Fibroblast of skin of abdomen (primary cell): Measurements from ENCODE around the gene ARHGAP15.

Experiments used
- DNase-seq: peaks from one replicate; pipeline ENCODE4 v3.0.0-alpha.2; 2013

ARHGAP15 gene

GRCh38 chr2:143146366-143146765, 17.1 kb downstream of the ARHGAP15 start:
- no peak for DNase-seq

DNA sequence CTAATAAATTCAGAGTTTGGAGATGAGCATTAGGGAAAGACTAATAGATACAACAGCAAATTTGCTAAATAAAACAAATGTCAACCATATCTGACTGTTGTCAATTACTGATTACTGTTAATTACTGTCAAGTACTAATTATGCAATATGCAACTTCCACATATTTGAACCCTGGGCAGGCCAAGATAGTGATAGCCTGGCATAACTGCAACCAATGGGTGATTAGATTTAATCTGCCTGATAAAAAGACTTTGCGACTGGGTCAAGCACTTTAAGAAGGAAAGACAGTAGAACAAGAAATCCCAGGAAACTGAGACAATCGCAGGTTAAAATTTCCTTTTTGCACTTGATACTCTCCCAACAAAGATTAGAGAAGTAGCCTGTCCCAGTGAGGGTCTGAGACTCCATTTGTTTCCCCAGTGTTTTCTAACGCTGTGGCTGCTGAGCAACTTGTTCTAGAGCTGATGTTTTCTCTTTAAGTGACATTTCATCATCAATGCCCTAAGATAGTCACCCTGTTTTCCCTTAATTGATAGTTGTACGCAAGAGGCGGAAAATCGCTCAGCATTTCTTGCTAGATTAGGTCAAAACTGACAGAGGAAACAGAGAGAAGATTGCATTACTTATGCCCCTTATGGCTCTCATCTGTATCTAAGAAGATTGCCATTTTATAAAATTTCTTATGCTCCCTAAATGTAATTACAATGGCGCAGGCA, 17.8 kb downstream of the ARHGAP15 start:
- DNase-seq, result no peak

DNA sequence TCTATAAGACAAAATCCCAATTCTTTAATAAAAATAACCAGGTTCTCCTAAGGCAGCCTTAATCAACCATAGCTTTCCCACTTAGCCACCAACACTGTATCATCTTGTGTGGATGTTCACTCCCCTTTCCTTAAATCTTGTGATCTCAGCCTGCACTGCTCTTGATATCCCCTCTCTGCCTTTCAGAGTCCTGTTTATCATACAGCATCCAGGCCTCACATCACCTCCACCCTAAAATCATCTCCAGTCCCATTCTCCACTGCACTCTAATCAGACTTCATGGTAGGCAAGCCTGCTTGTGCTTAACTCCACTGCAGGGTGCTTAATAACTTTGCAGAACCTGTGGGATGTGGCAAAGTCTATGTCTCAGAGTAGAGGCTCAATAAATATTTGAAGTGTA, 18.8 kb downstream of the ARHGAP15 start:
- no peak for DNase-seq

- DNase-seq, result no peak
Observed at GRCh38 chr2:143148757-143149156, 19.5 kb downstream of the ARHGAP15 start.

- no peak for DNase-seq
Observed at GRCh38 chr2:143150287-143150686, 21.1 kb downstream of the ARHGAP15 start.

DNA sequence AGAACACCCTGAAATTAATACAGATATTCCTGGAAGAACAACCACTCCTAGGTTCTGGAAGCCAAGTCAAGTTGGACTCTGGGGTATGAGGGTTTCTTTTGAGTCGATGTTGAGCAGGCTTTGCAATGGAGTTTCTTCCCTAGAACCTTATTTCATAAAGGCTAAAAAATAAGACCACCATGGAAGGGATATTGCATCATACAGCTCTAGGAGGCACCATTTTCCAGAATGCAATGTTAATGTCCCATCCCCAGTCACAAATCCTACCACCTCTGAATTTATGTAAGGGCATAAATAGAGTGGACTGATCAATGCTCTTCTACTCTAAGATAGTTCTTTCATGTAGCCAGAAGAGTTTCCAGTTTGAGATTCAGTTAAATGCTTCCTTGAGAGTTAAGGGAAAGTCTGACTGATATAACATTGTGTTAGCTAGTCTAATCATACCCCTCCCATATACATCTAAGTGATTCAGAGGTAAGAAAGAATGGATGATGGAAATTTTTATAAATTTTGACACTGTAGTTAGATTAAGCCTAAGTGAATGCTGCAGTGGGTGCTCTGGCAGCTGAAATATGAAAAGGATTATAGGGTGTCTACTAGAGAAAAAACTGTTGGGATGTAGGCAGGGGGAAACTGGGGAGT, 22.0 kb downstream of the ARHGAP15 start:
- DNase-seq, result no peak

GRCh38 chr2:143152219-143152618, 23.0 kb downstream of the ARHGAP15 start:
- DNase-seq, result no peak

DNA sequence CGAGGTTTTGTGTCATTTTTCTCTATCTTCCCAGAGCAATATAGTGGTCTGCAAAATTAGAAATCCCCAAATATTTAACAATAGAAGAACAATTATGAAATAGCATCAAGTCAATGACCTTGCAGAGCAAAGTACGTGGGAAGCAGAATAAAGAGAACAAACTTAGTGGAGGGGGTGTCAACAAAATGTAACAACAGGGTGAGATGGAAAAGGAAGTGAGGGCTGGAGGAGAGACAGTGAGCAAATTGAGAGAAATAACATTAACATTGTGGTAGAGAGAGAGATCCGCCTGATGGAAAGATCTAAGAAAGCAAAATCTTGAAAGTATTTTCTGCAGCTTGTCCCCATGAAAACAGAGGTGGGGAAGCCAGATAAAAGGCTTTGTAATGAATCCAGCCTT, 23.4 kb downstream of the ARHGAP15 start:
- no peak for DNase-seq

- no peak for DNase-seq
Observed at GRCh38 chr2:143155661-143156060, 26.4 kb downstream of the ARHGAP15 start.

DNA sequence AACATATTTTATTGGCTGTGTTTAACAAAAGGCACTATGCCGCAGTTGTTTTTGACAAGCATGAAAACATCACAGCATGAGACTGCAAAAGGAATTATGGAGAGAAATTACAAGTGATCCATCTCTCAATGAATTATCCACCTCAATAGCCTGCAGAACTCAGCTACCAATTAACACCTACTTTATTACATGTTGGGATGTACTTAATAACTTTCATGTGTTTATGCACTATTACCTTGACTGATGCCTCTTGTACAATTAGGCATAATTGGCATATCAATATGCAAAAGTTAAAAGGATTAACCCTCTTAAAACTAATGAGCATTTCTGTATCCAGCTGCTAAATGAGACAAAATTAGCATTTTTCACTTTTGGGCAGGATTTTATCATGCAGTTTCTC, 27.8 kb downstream of the ARHGAP15 start:
- no peak for DNase-seq

DNA sequence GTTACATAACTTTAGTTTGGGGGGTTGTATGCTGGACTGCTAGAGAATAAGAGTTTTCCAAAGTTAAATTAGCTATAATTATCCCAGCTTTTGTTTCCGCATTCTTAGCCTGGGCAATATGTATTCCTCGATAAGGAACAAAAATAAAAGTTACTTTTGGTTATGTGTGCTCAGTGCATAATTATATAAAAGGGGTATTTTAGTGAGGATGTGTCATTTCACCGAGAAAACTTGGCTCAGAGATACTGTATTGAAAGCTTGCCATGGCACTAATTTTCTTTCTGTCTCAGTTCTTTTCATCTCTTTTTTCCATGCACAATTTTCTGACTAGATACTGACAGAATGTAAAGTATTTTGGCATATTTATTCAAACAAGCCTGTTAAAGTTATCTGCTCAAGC, 28.2 kb downstream of the ARHGAP15 start:
- DNase-seq, result no peak

GRCh38 chr2:143158098-143158497, 28.9 kb downstream of the ARHGAP15 start:
- DNase-seq, result no peak

DNA sequence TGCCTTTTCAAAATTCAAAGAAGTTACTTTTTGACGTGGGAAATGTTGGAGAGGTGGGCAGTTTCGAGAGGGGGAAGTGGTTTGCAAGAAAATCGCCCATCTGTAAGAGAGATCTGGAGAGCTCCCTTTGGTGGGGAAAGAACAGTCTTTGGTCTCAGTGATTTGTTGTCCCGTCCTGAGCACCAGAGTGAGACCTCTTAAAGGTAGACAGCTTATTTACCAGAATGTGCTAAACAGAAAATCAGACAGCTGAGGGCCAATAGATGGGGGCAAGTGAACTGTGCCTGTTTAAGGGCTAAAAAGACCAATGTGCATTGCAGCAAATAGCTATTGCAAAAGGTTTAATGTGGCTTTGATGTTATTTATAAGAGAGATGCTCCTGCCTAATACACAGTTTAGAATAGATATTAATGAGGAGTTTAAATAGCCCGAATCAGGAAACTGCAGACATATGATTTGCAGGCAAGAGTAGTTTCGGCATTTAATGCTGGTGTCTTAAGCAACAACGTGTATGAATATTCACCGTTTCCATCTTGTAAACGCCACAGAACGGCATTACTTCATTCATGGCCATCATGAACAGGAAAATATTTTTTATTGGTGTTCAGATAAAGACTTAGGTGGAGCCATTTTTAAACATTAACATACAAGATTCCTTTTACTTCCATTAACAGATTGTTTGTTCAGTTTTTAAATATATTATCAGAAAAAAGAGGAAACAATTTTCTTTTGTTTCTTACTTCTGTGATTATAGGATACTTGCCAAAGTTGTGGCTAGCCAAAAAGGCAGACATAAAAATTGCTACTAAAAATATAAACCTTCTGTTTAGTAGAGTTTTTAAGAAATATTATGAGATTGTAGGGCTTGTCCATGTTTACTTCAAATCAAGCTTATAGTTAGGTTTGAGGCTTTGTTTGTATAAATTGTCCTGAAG, 29.6 kb downstream of the ARHGAP15 start:
- DNase-seq, result no peak

DNA sequence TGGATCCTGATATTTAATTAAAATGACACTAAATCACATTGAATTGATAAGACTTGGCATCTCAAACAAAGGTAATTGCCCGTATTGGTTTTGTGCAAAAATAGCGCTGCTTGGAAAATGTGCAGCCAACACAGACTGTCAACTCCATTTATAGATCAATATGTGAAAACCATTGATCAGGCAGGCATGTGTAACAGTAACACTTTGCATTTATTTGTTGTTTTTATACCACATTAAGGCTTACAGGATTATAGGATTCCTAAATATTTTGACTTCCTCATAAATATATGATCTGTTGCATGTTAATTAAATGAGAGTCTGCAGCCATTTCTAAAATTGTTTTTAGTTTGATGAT, 30.2 kb downstream of the ARHGAP15 start:
- no peak for DNase-seq

GRCh38 chr2:143160732-143161707, 31.8 kb downstream of the ARHGAP15 start:
- DNase-seq, result no peak

- DNase-seq, result peak; percentile 47
Observed at GRCh38 chr2:143162123-143162837, 33.1 kb downstream of the ARHGAP15 start.

- no peak for DNase-seq
Observed at GRCh38 chr2:143162997-143163396, 33.8 kb downstream of the ARHGAP15 start.

DNA sequence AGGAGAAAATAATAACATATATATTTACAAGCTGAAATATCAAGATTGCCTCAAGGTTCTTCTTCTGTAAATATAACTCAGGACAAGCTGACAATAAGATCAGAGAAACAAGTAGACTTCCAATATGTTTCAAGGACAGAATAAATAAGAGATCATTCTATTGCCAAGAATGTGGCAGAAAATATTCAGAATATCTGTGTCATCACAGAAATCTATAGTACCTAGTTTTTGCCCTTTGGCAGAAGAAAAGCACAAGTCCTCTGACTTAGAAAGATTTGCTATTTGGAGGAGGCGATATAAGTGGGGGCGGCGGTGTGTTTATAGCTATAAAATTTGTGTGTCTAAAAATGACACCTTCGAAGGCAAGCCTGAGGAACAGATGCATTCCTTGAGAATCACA, 34.3 kb downstream of the ARHGAP15 start:
- DNase-seq, result no peak

DNA sequence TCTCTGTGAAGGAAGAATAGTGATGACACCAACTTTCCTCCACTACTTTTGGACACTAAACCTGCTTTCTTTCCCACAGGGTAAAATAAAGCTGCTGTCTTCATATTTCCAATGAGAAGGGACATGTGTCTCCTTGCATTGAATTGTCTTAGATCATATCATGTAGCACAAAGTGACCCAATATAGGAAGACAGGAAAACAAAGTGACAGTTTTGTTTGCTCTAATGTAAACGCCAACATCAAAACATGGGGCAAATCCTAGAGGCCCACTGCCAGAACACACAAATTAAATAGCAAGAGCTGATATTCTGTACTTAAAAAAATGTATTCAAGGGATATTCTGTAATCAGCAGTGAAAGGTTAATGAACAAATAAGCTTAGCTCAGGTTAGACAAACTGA, 36.1 kb downstream of the ARHGAP15 start:
- no peak for DNase-seq

DNA sequence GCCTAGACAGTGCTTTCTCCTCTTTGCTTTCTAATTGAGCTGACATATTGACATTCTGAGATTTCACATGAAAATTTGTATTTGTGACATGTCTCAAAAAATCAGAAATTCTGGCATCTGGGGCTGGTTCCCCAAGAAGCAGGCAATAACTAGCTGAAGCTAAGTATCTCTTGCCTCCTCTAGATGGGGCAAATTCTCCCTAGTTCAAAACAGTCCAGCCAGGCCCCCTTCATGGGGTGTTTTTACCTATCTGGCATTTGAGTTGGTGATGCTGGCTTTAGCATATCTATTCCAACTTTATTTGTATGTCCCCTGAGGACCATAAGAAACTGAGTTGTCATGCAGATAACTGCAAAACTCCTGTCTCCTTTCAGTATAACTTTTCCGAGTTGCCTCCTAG, 39.9 kb downstream of the ARHGAP15 start:
- no peak for DNase-seq

DNA sequence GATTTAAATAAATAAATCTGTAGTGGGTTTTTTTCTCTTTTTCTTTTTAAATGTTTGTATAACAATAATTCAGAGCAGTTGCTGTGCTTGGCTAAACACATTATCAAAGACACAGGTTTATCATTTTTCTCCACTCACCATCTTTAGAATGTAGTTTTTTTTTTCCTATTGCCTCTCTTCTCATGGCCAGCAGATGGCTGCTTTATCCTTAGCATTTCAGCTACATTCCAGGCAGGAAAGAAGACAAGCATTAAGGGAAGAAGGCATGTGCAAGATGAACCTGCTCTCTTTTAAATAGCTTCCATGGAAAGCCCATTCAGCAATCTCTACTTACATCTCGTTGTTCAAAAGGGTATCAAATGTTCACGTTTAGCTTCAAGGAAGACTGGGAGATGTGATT, 42.6 kb downstream of the ARHGAP15 start:
- DNase-seq, result peak; percentile 10

DNA sequence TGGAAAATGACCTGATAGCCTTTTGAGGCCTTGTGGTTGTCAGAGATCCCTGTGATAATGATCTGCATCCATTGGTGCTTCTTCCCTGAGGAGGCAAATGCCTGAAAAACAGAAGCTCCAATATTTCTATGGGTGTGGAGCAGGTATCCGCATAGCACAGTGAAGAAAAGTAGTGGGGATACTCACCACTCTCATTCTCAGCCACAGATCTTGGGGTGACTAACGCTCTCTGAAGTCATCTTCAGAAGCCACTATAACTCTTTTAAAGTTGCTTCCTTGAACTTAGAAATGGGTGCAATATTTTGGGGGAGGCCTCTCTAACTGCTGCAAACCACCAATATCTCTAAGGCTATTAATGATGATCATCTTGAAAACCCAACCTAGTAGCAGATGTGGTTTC, 46.2 kb downstream of the ARHGAP15 start:
- DNase-seq, result no peak
